GM12801 (cell line): ENCODE data around the gene TBC1D17.

Experiments
- CTCF ChIP-seq: IDR thresholded peaks from one replicate; pipeline ENCODE4 v1.5.1; 2011; ENCODE audit warnings: control low read depth; ENCODE audit not compliant: insufficient read length; ENCODE audit errors: extremely low read depth

Gene TBC1D17

GRCh38 chr19:49888510-49888824 is 11.0 kb downstream of the TBC1D17 start:
- TF ChIP-seq CTCF = no peak

GRCh38 chr19:49889038-49889686 is 11.7 kb downstream of the TBC1D17 start:
- no peak for TF ChIP-seq CTCF

GRCh38 chr19:49889687-49890348 is 12.3 kb downstream of the TBC1D17 start:
- TF ChIP-seq CTCF = no peak

- no peak for TF ChIP-seq CTCF
Observed at GRCh38 chr19:49890349-49891311, 13.1 kb downstream of the TBC1D17 start.

GRCh38 chr19:49891393-49891792 is 13.9 kb downstream of the TBC1D17 start:
- no peak for TF ChIP-seq CTCF

- TF ChIP-seq CTCF = no peak
Observed at GRCh38 chr19:49892716-49893115, 15.2 kb downstream of the TBC1D17 start.

GRCh38 chr19:49894011-49894664 is 16.6 kb downstream of the TBC1D17 start:
- no peak for TF ChIP-seq CTCF
